Epidermal melanocyte (primary cell): Measurements from ENCODE around the gene PSMB8.

Source experiments
- DNase-seq: peaks from one replicate; pipeline ENCODE4 v3.0.0; 2011; ENCODE audit warnings: low spot score; ENCODE audit not compliant: insufficient read length

The PSMB8 gene

GRCh38 chr6:32799168-32799567 is 44.7 kb downstream of the PSMB8 start:
- DNase-seq = no peak

- DNase-seq = peak; percentile 67
These were observed 46.7 kb downstream of the PSMB8 start for GRCh38 chr6:32796848-32797776.

GRCh38 chr6:32794510-32794909 is 49.3 kb downstream of the PSMB8 start:
- DNase-seq = no peak

GRCh38 chr6:32792901-32793435 is 50.9 kb downstream of the PSMB8 start:
- no peak for DNase-seq
